GM23248 (cell line): ENCODE results near the gene CHRM2.

Source experiments
- EZH2 ChIP-seq: fragments of 200-600 bp; sonication (generic); IDR thresholded peaks from 2 replicates; pipeline ENCODE4 v1.6.1; 2018; ENCODE audit warnings: antibody characterized with exemption, mild to moderate bottlenecking; ENCODE audit not compliant: insufficient read depth, poor library complexity, severe bottlenecking
- EZH2phosphoT487 ChIP-seq: fragments of 200-600 bp; sonication (generic); IDR thresholded peaks from 2 replicates; pipeline ENCODE4 v1.6.1; 2018; ENCODE audit warnings: antibody characterized with exemption, moderate library complexity, mild to moderate bottlenecking, low read depth; ENCODE audit not compliant: insufficient read depth

DNA sequence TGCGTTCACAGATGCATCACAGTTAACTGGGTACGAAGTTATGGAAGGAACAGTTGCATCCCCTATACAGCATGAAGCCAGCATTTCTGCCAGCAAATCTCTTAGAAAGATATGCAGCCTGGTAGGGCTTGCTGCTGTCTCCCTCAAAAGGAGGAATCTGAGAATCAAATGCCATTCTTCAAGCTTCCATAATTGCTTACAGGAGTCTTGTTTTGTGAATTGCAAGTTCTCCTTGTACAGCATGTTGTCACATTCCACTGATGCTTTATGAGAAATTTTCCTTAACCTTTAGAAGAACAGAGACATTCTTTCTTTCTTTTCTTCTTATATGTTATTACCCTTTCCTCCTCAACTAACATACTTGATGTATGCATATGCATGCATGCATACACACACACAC is 134.6 kb downstream of the CHRM2 start:
- TF ChIP-seq EZH2phosphoT487 (no peak), EZH2 (no peak)
